ENCODE measurements around the gene RBMX.
A peak's percentile ranks its signal among the peaks of the same experiment; 100 is the strongest.
"Not testable (repeated sequence)": the region's sequence is repeated elsewhere in the genome, so short reads cannot be mapped to it uniquely, and the experiment has no call there.

The RBMX gene

DNA sequence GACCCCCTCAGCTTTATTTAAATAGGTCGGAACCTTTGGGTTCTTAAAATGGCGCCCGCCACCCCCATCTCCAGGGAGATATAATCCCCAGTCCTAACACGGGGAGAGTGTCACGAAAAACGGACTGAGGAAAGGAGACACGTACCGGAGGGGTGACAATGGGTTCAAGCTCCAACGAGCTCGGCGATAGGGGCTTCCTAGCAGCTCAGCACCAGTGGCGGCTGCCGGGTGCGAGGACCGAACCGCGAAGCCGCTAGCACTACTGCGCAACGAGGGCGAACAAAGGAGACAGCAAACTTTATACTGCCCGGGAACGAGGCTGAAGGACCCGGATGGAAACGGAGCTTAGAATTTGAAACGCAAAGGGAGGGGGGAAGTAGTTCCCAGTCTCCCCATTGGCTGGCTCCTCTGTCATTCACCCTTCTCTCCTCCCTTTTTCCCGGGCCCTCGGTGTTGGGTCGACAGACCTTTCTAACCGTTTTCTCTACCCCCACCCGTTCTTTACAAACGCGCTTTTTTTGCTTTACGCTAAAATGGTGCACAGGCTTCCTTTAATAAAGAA, at the start of gene RBMX:
TSS of gene RBMX (minus strand) at position 274 of the 562 bp plus-strand sequence. CDS start 1,298 bp downstream, outside the sequence.
- peak; percentile 92 for DNase-seq (ENCODE audit: low read depth)

- DNase-seq (ENCODE audit: low read depth), result not testable (repeated sequence)
Observed at GRCh38 chrX:136921438-136921837, 40.9 kb upstream of the RBMX start.

- DNase-seq (ENCODE audit: low read depth), result no peak
Observed at GRCh38 chrX:136920001-136920400, 39.5 kb upstream of the RBMX start.

DNA sequence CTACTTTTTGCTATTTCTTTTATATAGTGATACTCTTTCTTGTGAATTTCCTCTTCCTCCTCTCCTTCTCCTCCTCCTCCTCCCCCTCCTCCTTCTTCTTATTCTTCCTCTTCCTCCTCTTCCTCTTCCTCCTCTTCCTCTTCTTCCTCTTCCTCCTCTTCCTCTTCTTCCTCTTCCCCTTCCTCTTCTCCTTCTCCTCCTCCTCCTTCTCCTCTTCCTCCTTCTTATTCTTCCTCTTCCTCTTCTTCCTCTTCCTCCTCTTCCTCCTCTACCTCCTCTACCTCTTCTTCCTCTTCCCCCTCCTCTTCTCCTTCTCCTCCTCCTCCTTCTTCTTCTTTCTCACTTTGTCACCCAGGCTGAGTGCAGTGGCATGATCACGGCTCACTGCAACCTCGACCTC, 36.3 kb upstream of the RBMX start:
- no peak for DNase-seq (ENCODE audit: low read depth)

DNA sequence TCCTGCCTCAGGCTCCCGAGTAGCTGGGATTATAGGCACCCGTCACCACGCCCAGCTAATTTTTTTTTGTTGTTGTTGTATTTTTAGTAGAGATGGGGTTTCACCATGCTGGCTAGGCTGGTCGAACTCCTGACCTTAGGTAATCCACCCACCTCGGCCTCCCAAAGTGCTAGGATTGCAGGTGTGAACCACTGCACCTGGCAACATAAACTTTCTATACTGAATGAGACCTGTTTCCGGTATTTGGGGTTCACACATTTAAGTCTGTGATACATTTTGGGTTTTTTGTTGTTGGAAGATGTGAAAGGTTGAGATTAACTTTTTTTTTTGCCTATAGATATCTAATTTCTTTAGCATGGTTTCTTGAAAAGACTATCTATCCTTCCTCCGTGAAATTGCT, 31.1 kb upstream of the RBMX start:
- not testable (repeated sequence) for DNase-seq (ENCODE audit: low read depth)

- no peak for DNase-seq (ENCODE audit: low read depth)
Observed at GRCh38 chrX:136911253-136911652, 30.7 kb upstream of the RBMX start.

- no peak for DNase-seq (ENCODE audit: low read depth)
Observed at GRCh38 chrX:136910565-136911035, 30.1 kb upstream of the RBMX start.

DNA sequence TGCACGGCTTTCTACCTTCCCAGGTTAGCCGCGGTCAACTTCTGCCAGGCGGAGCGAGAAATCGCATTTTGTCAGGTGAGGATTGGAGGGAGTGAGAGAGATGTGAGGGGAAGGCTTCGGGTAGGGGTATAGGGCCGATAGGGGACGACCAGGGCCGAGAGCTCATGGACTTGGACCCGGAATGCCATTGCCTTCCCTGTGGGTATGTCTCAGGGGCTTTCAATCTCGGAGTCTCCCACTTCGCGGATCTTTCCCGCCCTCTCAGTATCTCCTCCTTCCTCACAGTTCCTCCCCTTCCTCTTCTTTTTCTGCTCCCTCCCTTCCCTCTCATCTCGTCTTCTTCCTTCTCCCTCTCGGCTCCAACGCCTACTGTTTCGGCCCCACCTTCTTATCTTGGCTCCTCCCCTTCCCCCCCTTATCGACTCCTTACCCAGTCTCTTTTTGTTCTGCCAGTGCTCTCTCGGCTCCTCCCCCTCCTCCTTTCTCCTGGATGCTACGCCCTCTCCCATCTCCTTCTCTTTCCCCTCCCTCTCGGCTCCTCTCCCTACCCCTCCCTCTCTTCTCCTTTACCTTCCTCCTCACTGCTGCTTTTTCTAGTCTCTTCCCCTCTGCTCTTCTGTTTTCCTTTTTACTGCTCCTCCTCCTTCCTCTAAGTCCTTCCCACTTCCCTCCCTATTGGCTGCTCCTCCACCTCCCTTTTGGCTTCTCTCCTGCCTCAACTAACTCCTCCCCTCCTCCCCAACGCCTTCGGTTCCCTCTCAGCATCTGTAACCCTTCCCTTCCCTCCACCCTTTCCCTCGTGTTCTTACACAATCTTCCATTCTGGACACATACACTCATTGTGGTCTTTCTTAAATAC, 29.4 kb upstream of the RBMX start:
- peak; percentile 95 for DNase-seq (ENCODE audit: low read depth)

DNA sequence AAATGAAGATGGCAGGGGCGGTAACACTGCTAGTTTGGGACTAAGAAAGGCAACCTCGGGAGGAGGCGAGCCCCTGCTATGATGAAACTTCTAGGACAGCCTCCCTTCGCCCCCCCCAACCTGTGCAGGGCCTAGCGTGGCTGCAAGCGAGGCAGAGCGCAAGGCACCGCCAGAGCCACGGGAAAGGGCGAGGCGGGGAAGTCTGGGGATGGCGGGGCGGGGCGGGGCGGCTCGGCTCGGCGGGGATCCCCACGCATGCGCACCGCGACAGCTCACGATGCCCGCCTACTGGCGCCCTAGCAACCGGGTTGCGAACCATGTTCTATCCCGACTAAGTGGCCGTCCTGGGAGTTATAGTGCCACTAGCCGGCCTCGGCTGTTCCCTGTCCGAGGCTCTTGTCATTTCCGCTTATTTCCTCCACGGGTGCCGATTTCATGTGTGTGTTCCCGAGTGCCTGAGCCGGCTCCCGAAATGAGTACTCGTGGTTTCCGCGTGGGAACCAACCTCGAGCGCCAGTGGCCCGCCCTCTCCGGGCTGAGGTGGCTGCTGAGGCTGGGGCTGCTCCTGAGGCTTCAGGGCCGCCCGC, 28.7 kb upstream of the RBMX start:
- DNase-seq (ENCODE audit: low read depth), result peak; percentile 50

GRCh38 chrX:136907621-136908020, 27.1 kb upstream of the RBMX start:
- DNase-seq (ENCODE audit: low read depth), result no peak

GRCh38 chrX:136906921-136907510, 26.5 kb upstream of the RBMX start:
- no peak for DNase-seq (ENCODE audit: low read depth)

DNA sequence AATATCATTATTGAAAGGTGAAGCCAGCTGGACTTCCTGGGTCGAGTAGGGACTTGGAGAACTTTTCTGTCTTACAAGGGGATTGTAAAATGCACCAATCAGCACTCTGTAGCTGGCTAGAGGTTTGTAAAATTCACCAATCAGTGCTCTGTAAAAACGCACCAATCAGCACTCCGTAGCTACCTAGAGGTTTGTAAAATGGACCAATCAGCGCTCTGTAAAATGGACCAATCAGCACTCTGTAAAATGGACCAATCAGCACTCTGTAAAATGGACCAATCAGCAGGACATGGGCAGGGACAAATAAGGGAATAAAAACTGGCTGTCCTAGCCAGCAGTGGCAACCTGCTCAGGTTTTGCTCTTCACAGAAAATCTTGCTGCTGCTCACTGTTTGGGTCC, 23.5 kb upstream of the RBMX start:
- DNase-seq (ENCODE audit: low read depth), result not testable (repeated sequence)

DNA sequence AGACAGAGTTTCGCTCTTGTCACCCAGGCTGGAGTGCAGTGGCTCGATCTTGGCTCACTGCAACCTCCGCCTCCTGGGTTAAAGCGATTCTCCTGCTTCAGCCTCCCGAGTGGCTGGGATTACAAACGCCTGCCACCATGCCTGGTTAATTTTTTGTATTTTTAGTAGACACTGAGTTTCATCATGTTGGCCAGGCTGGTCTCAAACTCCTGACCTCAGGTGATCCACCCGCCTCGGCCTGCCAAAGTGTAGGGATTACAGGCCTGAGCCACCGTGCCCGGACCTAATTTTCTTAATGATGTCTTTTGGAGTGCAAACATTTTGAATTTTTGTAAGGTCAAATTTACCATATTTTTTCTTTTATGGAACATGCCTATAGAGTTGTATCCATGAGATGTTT, 19.5 kb upstream of the RBMX start:
- not testable (repeated sequence) for DNase-seq (ENCODE audit: low read depth)

- no peak for DNase-seq (ENCODE audit: low read depth)
Observed at GRCh38 chrX:136899221-136899620, 18.7 kb upstream of the RBMX start.

DNA sequence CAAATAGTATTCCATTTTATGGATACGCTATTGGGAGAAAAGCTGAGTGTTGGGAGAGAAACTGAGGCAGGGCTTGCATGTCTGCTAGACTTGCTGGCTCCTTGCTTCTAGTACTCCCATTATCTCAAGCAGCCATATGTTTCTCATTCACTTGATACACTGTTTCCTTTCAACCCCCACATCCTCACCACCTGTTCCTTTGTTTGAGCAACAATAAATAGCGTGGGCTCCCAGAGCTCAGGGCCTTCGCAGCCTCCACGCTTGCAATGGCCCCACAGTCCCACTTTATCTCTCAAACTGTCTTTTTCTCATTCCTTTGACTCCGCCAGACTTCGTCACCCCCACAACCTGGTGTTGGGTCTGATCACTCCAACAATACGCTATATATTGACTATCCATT, 18.2 kb upstream of the RBMX start:
- DNase-seq (ENCODE audit: low read depth), result not testable (repeated sequence)

- peak; percentile 64 for DNase-seq (ENCODE audit: low read depth)
Observed at GRCh38 chrX:136896121-136896914, 15.8 kb upstream of the RBMX start.

DNA sequence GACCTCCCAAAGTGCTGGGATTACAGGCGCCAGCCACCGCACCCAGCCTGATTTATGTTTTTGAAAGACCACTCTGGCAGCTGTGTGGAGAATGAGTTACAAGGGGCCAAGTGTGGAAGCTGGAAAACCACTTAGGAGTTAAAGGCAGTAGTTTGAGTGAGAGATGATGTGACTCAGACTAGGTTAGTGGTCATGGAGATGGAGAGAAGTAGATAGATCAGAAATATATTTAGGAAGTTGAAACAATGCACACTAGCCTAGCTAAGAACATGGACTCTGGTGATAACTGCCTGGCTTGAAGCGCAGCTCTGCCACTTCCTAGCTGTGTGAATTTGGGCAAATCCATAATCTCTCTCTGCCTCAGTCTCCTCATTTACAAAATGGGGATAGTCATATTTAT, 11.9 kb upstream of the RBMX start:
- no peak for DNase-seq (ENCODE audit: low read depth)

GRCh38 chrX:136890596-136890995, 10.1 kb upstream of the RBMX start:
- not testable (repeated sequence) for DNase-seq (ENCODE audit: low read depth)

DNA sequence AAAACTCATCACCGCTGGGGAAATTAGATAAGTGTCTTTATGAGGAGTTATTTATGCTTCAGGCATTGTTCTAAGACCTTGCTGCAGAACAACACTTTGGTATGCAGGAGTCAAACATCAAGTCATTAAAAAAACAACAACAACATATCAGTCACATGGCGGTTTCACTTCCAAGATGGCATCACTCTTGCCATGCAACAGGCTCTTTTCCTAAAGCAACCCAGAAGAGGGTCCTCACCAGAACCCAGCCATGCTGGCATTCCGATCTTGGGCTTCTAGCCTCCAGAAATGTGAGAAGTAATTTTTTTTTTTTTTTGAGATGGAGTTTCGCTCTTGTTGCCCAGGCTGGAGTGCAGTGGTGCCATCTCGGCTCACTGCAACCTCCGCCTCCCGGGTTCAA, 8.7 kb upstream of the RBMX start:
- no peak for DNase-seq (ENCODE audit: low read depth)

DNA sequence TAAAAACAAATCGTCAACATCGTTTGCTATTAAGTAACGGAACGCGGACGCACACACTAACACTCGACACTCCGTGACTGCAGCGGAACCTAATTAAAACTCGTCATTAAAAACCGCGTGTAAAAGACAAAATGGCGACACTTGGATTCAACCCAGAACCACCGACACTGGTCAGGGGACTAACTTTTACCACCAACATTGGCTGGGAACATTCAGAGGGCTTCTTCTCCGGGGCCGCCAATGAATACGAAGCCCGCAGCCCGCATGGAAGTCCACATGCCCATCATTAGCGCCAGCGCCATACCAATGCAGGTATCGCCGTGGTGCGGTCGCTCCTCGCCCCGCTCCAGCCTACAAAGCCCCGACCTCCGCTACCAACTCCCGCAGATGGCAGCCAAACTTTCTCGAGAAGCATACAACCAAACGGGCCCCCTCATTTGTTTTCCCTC, 498 bp downstream of the RBMX start:
- no peak for DNase-seq (ENCODE audit: low read depth)

GRCh38 chrX:136879001-136879687, 1.4 kb downstream of the RBMX start:
- DNase-seq (ENCODE audit: low read depth), result no peak

All from amniotic epithelial cell (primary cell).